OCI-M1 (cell line): Measurements from ENCODE around the gene RPL19.

Experiments
- DNase-seq: peaks from one replicate; lab custom pipeline; 2025; lab: John Stamatoyannopoulos, UW

Gene RPL19

DNA sequence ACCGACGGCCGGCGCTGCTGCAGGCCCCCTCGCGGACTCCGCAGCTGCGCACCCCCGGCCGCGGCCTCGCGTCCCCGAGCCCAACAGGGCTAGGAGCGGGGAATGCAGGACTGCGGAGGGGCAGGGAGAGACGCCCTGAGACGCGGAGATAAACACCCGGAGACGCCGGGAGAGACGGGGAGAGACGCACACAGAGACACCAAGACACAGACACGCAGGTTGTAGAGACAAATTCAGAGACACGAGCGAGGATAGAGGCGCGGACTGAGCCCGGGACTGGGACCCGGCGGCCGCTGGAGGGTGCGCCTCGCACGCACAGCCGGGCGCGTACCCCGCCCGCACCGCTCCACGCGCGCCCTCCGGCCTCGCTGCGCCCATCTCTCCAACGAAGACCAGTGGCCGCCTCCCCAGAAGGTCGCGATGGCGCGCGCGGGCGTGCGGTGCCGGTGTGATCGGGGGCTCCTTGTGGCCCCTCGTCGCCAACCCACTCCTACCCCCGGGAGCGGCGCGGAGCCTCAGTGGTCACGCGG is 24.8 kb downstream of the RPL19 start:
- DNase-seq, result no peak

DNA sequence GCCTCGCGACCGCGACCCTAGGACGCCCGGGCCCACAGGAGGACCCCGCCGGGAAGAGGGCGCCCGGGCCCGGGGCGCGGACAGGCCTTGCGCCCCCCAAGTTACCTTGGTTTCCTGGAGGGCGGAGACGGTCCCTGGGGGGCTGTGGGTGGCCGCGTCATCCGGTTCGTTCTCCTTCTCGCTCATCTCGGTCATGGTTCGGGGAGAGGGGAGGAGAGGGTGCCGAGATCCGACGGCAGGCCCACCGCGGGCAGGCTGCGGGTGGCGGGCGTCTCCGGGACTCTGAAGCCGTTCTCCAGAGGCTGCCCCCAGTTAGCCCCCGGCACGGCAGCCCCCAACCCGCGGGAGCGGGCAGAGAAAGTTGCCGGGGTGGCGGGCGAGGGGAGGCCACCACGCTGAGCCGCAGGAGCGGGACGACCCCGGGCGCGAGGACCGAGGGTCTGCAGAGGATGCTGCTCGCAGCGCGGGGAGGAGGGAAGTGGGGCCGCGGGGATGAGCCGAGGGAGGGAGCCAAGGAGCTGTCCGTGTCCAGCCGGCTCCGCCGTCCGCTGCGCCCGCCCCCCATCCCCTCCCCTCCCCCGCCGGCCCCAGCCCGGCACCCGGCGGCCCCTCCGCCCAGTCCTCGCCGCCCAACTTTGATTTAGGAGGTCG is 25.4 kb downstream of the RPL19 start, which contains the start of gene STAC2:
STAC2 (minus strand) TSS at position 638 of the 651 bp plus-strand sequence; CDS start at position 195, 443 bp downstream.
- DNase-seq, result no peak

DNA sequence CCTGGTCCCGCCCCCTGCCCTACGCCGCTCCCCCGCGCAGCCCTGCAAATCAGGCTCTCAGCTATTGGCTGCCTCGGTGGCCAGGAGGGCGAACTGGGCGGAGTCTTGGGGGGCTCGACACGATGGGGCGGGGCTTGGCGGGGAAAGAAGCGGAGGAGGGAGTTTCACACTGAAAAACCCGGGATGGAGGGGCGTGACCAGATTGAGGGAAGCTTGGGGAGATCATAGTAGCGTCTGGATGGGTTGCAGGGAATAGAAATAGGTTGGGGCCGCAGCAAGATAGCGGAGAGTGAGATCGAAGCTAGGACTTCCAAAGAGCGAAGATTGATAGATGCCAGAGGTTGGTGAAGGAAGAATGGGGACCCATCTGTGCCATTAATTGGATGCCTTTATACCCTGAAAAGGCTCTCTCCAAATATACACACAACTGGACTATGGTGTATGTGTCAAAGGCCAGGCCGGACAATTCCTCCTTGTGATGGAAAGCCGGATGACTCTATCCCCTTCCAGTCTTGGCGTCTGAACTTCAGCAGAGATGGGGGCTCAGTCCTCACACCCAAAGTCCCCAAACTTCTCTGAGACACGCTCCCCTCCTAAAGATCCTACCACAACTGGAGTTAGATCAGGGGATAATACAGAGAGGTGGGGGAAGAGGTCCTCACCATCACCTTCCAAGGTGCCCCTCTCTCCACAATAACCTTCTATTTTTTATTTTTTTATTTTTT is 26.0 kb downstream of the RPL19 start:
- DNase-seq, result no peak

DNA sequence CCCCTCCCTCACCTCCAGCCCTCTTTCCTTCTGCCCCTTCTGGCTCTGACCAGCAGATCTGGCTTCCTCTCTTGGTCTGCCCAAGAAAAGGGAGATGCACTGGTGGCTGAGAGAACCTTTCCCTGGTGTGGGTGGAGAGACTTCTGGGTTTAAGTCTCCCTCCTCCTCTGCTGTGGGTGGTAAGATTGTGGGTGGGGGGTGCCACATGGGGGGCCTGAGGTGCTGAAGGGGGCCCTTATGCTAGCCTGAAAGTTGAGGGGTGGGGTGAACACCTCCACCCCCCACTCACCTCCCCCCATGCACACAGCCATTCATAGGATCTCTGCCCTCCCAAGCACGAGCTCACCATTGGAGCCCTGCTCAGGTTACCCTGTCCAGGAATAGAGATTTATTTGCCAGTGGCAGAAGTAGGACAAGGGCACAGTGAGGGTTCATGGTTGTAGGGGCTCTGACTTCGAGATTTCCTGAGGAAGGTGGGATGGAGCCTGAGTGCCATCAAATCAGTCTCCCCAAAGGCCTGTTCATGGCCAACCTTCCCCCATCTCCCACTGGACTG is 27.4 kb downstream of the RPL19 start:
- DNase-seq, result no peak

DNA sequence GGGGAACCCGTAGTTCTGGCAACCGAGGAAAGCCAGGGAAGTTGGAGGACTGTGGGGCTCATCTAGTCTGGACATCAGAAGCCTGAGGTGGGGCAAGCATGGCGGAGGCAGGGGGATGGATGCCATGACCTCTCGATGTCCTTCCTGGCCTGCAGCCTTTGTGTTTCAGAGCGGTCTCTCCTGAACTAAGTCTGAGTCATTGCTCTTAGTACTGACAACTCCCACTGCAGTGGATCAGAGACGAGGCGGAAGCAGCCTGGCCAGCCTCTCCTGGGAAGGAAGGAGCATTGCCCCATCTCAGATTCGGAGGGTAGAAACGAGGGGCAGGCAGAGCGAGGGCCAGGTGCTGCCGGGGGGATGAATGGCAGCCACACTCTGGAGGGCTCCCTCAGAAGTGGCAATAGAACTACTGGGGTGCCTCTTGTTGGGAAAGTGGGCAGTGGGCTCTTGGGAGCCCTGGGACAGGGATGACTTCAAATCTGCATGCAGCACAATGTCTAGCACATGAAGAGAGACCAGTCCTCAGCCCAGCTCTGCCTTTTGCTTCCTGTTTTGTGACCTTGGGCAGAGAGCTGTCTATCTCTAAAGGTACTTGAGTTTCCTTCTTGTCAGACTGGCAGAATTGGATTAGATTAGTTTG is 29.3 kb downstream of the RPL19 start:
- no peak for DNase-seq

DNA sequence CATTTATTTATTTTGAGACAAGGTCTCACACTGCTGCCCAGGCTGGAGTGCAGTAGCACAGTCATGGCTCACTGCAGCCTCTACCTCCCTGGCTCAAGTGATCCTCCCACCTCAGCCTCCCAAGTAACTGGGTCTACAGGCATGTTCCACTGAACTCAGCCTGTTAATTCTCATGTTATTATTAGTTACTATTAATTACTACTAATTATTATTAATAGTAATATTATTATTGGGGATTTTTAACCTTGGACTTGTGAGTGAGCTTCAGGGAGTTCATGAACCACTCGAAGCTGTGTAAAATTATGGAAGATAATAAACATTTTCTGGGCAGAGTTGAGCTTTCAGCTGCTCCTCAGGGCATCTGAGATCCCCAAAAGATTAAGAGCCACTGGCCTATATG is 30.3 kb downstream of the RPL19 start:
- no peak for DNase-seq

DNA sequence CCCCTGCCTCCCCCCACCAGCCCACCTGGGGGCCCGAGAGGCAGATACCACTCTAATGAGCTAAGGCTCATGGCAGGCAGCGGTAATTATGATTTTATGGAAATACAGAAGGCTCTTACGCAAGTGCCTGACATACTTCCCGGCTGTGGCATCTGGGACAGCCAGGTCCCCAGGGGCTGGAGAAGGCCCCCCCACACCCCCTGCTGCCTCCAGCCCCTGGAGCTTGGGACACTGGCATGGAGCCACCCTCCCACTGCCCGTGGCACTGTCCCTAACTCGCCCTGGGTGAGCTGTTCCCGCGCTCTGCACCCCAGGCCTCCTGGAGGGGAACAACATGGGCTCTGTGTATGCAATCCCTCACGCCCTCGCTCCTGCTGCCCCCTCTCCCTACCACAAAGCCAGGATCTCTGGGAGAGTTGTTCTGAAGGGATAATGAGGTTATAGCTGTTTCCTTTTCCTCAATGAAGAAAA is 31.0 kb downstream of the RPL19 start:
- no peak for DNase-seq

DNA sequence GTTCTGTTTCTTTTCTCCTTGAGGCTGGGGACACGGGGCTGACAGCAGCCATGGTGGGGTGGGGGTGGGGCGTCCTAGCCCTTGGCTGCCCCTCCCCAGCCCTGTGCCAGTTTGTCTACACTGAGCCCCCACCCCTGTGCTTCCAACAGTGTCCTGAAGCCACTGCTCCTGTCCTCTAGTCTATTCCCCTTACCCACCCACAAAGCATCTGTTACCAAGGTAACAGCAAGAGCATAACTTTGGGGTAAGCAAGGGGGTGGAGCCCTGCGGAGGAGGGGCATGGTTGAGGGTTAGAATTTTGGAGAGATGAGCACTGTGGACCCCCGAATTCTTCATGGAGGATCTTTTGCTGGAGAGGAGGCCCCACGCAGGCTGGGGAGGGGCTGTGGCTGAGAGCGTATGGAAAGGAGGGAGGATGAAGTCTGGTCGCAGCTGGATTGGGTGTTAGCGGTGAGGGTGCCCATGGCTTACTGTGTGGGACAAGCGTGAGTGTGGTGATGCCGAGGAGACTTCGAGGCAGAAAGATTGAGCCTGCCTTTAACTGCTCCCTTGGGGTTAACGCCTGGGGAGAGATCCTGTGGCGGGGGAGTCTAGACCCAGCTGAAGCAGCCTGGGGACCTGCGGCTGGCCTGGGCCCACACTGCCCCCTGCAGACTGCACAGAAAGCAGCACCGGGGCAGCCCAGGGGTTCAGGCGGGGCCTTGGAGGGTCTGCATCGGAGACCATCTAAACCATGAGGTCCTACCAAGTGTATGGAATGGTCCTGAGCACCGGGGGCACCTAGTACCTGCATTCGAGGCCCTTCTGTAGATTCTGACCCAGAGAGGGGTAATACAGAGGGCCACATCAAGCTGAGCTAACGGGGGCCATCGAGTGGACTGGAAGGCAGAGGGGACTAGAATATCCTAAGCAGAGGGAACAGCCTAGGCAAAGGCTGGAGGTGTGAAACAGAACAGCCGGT is 31.8 kb downstream of the RPL19 start:
- peak; percentile 55 for DNase-seq

DNA sequence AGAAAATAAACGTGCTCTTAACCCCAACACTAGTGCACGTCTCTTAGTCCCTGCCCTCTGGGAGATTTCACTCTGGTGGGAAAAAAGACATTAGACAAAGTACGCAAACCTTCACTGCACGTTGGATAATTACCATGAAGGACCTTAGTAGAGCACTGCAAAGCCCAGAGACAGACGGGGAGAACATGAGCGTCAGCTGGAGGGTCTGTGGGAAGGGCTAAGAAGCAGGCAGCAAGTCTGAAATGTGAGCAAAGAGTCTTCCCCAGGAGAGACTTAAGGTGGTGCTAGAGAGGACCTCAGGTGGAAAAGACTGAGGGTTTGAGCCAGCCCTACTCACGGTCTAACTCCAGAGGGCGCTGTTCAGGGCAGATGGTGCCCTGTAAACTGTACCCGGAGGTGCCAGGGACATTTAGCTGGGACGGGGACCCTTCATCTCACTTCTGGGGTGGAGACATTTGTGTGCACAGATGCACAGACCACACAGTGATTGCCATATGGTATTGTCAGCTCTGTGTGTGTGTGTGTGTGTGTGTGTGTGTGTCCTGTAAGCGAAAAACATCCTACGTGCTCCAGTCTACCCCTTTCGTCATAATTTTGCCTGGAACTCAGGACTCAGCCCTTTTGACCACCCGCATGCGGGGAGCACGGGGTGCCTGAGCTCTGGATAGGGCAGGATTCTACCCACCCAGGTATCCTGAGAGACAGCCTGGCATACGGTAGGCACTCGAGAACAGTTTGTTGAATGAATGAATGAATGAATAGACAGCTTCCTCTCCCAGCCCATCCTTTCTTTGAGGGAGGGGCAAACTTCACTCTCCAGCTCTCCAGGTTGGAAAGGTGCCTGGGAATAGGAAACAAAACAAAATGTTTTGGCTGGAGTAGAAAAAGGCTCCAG is 35.7 kb downstream of the RPL19 start:
- DNase-seq, result peak; percentile 88

DNA sequence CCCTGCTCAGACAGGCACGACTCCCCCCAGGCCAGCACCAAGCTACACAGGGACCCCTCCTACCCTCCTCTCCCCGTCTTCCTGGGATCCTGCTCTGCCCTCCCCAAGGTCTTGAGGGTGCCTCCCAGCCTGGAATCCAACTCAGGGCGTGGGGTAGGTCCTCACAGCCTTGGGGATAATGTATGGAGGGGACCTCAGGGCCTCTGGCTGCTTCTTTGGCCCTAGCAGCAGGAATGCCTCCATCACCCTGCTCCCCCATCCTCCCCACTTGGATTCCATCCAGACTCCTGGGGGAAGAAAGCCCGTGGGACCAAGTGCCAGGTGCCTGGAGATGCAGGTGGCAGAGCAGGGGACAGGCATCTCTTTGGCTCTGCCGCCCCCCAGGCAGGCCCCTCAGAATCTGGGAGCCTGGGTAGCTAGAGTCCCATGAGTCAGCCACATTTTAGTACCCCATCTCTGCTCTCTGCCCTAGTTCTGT is 36.4 kb downstream of the RPL19 start:
- no peak for DNase-seq

DNA sequence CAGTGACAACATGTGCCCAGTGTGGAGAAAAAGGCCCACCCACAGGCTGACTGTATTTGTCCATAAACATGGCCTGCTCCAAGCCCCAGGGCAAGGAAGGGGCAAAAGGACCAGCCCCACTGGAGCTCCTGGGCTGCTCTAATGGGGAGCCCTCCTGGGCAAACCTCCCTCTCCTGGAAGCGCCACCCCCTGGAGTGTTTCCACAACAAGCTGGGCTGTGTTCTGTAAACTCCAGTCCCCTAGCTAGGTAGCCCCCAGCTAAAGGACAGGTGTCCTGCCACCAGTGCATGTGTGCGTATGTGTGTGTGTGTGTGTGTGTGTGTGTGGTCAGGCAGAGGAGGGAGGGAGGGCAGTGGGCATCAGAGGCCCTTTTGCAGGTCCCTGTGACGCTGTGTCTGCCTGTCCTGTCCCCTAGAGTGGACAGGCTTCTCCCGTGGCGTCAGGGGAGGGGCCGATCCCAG is 36.9 kb downstream of the RPL19 start:
- no peak for DNase-seq

DNA sequence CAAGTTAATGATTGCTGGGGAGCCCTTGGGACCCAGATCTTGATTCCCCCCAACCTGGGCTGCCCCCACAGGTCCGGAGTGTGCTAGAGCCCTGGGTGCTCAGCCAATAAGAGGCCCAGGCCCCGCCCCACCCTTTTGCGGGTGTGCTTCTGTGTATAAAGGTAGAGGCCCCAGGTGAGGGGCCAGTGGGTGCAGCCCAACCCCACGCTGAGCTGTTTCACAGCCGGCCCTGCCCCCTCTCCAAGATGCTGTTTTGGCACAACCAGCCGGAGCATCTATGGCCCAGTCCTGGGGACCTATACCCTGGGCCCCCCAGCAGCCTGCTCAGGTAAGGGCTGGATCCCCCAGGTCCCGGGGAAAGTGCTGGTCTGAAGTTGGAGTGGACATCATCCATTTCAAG is 37.5 kb downstream of the RPL19 start:
- no peak for DNase-seq

DNA sequence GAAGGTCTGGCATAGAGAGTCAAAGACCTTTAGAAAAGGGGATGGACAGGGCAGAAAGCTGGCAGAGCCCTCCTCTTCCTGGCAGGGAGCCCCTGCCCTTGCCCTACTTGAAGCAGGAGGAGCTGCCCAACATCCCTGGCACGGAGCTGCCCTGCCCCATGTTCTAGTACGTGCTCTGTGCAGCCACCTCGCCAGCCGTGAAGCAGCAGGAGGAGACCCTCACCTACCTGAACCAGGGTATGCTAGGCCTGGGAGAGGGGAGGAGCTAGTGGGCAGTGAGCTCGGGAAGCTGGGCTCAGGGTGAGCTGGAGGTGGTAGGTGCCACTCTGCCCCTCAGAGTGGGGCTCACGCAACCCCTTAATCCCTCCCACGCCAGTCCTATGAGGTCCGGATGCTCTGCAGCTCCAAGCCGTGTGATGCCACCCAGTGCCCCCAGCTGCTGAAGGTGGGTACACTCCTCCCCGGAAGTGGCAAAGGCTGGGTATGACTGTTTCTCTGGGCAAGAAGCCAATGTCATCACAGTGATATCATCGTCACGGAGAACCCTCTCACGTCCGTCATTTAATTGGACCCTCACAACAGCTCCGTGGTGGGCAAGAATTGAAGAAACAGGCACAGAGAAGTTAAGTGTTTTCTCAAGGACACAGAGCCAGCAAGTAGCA is 38.4 kb downstream of the RPL19 start:
- no peak for DNase-seq

DNA sequence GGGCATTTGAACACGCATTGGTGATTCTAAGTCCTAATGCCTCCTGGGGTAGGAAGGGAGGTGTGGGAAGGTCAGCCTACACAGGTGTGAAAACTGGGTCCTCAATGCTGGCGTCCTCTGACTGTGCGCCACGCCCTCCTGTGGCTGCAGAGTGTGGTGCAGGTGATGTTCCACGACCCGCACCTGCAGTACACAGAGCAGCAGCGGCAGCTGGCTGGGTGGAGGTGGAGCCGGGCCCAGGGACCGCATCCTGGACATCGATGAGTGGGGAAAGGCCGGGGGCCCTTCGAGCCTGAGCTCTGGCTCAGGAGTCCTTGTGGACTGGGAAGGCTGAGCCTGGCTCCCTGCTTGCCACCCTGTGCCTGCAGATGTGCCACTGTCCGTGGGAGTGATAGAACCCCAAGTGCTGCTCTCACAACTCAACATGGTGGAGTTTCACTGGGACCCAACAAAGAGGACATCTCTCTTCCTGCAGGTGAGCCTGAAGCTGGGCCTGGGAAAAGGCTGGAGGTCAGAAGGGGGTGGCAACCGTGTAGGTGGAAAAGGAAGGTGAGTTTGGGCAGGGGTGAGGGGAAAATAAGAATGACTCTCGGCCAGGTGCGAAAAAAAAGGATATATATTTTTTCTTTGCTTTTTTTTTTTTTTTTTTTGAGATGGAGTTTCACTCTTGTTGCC is 39.7 kb downstream of the RPL19 start:
- DNase-seq, result peak; percentile 45

DNA sequence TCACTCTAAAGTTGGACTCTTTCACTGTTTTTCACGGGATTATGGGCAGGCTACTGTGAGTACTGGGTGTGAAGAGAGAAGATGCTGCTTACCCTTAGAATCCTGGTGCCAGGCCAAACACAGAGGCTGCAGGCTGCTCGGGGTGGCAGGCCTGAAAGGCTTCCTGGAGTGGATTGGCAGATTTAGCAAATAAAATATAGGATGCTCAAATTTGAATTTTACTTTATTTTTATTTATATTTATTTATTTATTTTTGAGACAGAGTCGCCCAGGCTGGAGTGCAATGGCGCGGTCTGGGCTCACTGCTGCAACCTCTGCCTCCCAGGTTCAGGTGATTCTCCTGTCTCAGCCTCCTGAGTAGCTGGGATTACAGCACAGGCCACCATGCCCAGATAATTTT is 40.5 kb downstream of the RPL19 start:
- no peak for DNase-seq

DNA sequence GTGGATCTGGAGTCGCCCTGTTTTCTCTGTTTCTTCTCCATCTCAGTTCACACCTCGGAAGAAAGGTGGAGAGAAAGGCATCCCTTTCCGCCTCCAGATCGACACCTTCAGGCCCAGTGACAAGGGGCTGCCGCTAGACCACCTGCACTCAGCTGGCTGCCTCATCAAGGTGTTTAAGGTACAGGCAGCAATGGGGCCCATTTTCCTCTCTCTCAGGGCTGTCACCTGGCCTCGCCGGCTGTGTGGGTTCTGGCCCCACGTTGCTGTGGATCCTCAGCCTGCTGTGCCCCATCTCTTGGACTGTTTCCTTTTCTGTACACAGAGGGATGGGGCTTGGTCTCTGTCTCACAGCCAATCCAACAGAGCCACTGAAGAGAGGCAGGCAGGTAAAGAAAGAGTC is 43.1 kb downstream of the RPL19 start:
- DNase-seq, result no peak

DNA sequence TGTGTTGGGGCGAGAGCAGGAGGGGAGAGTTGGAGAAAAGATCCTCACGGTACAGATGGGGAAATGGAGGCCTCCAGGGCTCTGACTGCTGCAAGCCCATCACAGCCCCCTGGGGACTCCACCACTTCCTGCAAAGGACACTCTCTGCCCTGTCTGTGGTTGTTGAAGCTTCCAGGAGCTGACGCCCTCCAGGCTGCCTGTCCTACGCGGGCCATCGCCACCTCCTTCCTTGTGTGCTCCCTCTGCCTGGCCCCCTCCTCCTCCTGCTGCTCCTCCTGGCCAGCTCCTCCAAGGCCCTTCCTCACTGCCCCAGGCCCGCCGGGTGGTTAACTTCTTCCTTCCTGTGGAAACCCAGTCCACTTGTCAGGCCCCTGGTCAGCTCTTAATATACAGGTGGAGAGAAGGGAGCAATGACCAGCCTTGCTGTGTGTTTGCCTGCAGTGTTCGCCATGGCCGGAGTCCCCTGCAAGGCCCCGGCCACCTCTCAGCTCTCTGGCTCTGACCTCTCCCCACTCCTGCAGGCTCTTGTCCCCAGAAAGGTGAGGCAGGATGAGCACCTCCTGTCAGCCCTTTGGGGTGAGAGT is 44.0 kb downstream of the RPL19 start:
- DNase-seq, result no peak
